ENCODE data around the gene DNAH12. TPM values are rescaled to one million over a fixed set of nuclear protein-coding genes. Genes with fewer than 3 reads are reported as not detected.

Gene DNAH12
- total and polyA plus RNA-seq, 4 donors: 0.05 to 0.08 (median 0.08) TPM; not detected in 1

DNA sequence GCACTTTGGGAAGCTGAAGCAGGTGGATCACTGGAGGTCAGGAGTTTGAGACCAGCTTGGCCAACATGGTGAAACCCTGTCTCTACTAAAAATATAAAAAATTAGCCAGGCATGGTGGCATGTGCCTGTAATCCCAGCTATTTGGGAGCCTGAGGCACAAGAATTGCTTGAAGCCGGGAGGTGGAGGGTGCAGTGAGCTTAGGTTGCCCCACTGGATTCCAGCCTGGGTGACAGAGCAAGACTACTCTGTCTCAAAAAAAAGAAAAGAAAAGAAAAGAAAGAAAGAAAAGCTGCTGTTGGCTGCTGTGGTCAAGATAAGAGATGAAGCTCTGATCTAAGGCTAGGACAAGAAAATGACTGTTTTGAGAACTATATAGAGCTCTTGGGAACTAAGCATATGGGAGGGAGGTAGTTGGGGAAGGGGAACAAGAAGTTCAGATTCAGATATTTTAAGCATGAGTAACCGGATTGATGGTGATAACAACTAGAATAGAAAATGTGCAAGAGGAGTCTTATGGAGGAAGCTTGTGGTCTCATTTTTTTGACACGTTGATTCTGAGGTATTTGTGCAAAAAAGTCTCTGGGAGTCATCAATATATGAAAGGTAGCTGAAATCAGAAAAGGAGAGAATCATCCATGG is 25.7 kb downstream of the DNAH12 start:
- Histone ChIP-seq H3K27me3 (ENCODE audit: control insufficient read depth in 4 of 4, insufficient read depth in 4 of 4, low read length in 3 of 4) (no peaks in the 10 kb centered on the region), H3K9me3 (ENCODE audit: control insufficient read depth in 4 of 4, low read length in 3 of 4) (no peaks in the 10 kb centered on the region), H3K4me1 (ENCODE audit: control insufficient read depth in 4 of 4, insufficient read depth in 4 of 4, low read length in 3 of 4) (no peaks in the 10 kb centered on the region), H3K27ac (ENCODE audit: low read depth in 1 of 2, low read length in 2 of 2) (no peak overlapping the region), H3K36me3 (ENCODE audit: control insufficient read depth in 4 of 4, insufficient read depth in 3 of 4, low read depth in 1 of 4, low read length in 3 of 4) (no peaks in the 10 kb centered on the region), H3K4me3 (ENCODE audit: low read depth in 1 of 3, low read length in 3 of 3) (no peak overlapping the region), H3K9ac (ENCODE audit: low read depth in 1 of 2, low read length in 2 of 2) (no peak overlapping the region)
- no peak for DNase-seq (ENCODE audit: low spot score)
- WGBS: 63% methylated on average over 3 of the region's 3 CpGs
- no peak for TF ChIP-seq FOXA2 (IDR thresholded peaks at IDR 0.05)
- TF ChIP-seq JUND (IDR thresholded peaks at IDR 0.05): no peak
- TF ChIP-seq, protein P1, sequence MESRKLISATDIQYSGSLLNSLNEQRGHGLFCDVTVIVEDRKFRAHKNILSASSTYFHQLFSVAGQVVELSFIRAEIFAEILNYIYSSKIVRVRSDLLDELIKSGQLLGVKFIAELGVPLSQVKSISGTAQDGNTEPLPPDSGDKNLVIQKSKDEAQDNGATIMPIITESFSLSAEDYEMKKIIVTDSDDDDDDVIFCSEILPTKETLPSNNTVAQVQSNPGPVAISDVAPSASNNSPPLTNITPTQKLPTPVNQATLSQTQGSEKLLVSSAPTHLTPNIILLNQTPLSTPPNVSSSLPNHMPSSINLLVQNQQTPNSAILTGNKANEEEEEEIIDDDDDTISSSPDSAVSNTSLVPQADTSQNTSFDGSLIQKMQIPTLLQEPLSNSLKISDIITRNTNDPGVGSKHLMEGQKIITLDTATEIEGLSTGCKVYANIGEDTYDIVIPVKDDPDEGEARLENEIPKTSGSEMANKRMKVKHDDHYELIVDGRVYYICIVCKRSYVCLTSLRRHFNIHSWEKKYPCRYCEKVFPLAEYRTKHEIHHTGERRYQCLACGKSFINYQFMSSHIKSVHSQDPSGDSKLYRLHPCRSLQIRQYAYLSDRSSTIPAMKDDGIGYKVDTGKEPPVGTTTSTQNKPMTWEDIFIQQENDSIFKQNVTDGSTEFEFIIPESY (IDR thresholded peaks at IDR 0.05): no peak
- TF ChIP-seq RAD21 (IDR thresholded peaks at IDR 0.05): no peak
- no peak for TF ChIP-seq HNF4G (IDR thresholded peaks at IDR 0.05)
- TF ChIP-seq, protein P2, sequence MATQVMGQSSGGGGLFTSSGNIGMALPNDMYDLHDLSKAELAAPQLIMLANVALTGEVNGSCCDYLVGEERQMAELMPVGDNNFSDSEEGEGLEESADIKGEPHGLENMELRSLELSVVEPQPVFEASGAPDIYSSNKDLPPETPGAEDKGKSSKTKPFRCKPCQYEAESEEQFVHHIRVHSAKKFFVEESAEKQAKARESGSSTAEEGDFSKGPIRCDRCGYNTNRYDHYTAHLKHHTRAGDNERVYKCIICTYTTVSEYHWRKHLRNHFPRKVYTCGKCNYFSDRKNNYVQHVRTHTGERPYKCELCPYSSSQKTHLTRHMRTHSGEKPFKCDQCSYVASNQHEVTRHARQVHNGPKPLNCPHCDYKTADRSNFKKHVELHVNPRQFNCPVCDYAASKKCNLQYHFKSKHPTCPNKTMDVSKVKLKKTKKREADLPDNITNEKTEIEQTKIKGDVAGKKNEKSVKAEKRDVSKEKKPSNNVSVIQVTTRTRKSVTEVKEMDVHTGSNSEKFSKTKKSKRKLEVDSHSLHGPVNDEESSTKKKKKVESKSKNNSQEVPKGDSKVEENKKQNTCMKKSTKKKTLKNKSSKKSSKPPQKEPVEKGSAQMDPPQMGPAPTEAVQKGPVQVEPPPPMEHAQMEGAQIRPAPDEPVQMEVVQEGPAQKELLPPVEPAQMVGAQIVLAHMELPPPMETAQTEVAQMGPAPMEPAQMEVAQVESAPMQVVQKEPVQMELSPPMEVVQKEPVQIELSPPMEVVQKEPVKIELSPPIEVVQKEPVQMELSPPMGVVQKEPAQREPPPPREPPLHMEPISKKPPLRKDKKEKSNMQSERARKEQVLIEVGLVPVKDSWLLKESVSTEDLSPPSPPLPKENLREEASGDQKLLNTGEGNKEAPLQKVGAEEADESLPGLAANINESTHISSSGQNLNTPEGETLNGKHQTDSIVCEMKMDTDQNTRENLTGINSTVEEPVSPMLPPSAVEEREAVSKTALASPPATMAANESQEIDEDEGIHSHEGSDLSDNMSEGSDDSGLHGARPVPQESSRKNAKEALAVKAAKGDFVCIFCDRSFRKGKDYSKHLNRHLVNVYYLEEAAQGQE (IDR thresholded peaks at IDR 0.05): no peak
- TF ChIP-seq RXRA (IDR thresholded peaks at IDR 0.05): no peak
- no peak for TF ChIP-seq EGR1 (IDR thresholded peaks at IDR 0.05; ENCODE audit: low read depth in 2 of 2)
- no peak for TF ChIP-seq NR2F2 (IDR thresholded peaks at IDR 0.05)
- TF ChIP-seq, protein P3, sequence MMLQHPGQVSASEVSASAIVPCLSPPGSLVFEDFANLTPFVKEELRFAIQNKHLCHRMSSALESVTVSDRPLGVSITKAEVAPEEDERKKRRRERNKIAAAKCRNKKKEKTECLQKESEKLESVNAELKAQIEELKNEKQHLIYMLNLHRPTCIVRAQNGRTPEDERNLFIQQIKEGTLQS (IDR thresholded peaks at IDR 0.05): no peak
- no peak for TF ChIP-seq TAF1 (conservative IDR thresholded peaks at IDR 0.05)
- TF ChIP-seq, protein P4, sequence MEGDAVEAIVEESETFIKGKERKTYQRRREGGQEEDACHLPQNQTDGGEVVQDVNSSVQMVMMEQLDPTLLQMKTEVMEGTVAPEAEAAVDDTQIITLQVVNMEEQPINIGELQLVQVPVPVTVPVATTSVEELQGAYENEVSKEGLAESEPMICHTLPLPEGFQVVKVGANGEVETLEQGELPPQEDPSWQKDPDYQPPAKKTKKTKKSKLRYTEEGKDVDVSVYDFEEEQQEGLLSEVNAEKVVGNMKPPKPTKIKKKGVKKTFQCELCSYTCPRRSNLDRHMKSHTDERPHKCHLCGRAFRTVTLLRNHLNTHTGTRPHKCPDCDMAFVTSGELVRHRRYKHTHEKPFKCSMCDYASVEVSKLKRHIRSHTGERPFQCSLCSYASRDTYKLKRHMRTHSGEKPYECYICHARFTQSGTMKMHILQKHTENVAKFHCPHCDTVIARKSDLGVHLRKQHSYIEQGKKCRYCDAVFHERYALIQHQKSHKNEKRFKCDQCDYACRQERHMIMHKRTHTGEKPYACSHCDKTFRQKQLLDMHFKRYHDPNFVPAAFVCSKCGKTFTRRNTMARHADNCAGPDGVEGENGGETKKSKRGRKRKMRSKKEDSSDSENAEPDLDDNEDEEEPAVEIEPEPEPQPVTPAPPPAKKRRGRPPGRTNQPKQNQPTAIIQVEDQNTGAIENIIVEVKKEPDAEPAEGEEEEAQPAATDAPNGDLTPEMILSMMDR (IDR thresholded peaks at IDR 0.05; ENCODE audit: low read depth, low read length, missing input control): no peak
- TF ChIP-seq HNF4A (conservative IDR thresholded peaks at IDR 0.05): no peak
- TF ChIP-seq FOXA1 (IDR thresholded peaks at IDR 0.05): no peak

DNA sequence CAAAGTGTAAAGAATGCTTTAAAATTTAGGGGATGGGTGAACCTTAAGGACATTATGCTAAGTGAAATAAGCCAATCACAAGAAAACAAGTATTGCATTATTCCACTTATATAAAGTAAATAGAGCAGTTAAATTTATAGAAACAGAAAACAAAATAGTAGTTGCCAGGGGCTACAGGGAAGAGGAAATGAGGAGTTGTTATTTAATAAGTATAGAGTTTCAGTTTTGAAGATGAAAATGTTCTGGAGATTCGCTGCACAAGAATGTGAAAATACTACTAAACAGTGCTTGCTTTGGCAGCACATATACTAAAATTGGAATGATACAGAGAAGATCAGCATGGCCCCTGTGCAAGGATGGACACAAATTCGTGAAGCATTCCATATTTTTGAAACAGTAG is 32.0 kb downstream of the DNAH12 start:
- no peaks in the 10 kb centered on the region for H3K9me3 ChIP-seq (ENCODE audit: control insufficient read depth in 4 of 4, low read length in 3 of 4)
- no peak overlapping the region for H3K9ac ChIP-seq (ENCODE audit: low read depth in 1 of 2, low read length in 2 of 2)
- H3K4me1 ChIP-seq (ENCODE audit: control insufficient read depth in 4 of 4, insufficient read depth in 4 of 4, low read length in 3 of 4): no peaks in the 10 kb centered on the region
- H3K4me3 ChIP-seq (ENCODE audit: low read depth in 1 of 3, low read length in 3 of 3): no peak overlapping the region
- no peaks in the 10 kb centered on the region for H3K36me3 ChIP-seq (ENCODE audit: control insufficient read depth in 4 of 4, insufficient read depth in 3 of 4, low read depth in 1 of 4, low read length in 3 of 4)
- WGBS: 59% methylated on average over 2 of the region's 2 CpGs
- H3K27me3 ChIP-seq (ENCODE audit: control insufficient read depth in 4 of 4, insufficient read depth in 4 of 4, low read length in 3 of 4): no peaks in the 10 kb centered on the region
- DNase-seq (ENCODE audit: low spot score): no peak
- H3K27ac ChIP-seq (ENCODE audit: low read depth in 1 of 2, low read length in 2 of 2): no peak overlapping the region
- TF ChIP-seq TAF1 (conservative IDR thresholded peaks at IDR 0.05): no peak
- TF ChIP-seq HNF4A (conservative IDR thresholded peaks at IDR 0.05): no peak
- TF ChIP-seq, protein P2 (IDR thresholded peaks at IDR 0.05): no peak
- no peak for TF ChIP-seq HNF4G (IDR thresholded peaks at IDR 0.05)
- TF ChIP-seq NR2F2 (IDR thresholded peaks at IDR 0.05): no peak
- TF ChIP-seq FOXA1 (IDR thresholded peaks at IDR 0.05): no peak
- TF ChIP-seq, protein P5, sequence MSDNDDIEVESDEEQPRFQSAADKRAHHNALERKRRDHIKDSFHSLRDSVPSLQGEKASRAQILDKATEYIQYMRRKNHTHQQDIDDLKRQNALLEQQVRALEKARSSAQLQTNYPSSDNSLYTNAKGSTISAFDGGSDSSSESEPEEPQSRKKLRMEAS (IDR thresholded peaks at IDR 0.05): no peak
- TF ChIP-seq RAD21 (IDR thresholded peaks at IDR 0.05): no peak
- TF ChIP-seq, protein P3 (IDR thresholded peaks at IDR 0.05): no peak
- no peak for TF ChIP-seq GABPA (IDR thresholded peaks at IDR 0.05 in 1 of 2, conservative IDR thresholded peaks at IDR 0.05 in 1 of 2)
- TF ChIP-seq, protein P1 (IDR thresholded peaks at IDR 0.05): no peak
- no peak for TF ChIP-seq YY1 (IDR thresholded peaks at IDR 0.05)
- TF ChIP-seq FOXA2 (IDR thresholded peaks at IDR 0.05): no peak
